Lower leg skin (tissue), 3 donors: ENCODE measurements around the gene GRIN1.

ENCODE experiments used
- POLR2A ChIP-seq, 2 donors: fragments of 450-650 bp; IDR thresholded peaks; one replicate each; pipeline ENCODE4 v1.6.1; 2016 to 2017; ENCODE audit warnings: antibody characterized with exemption in 2 of 2, mild to moderate bottlenecking in 1 of 2, moderate library complexity in 1 of 2
- TF ChIP-seq, protein P1 (sequence below), 3 donors: fragments of 450-650 bp; IDR thresholded peaks; one replicate each; pipeline ENCODE4 v1.5.1; 2016; ENCODE audit warnings: antibody characterized with exemption in 3 of 3, mild to moderate bottlenecking in 3 of 3, moderate library complexity in 2 of 3

DNA sequence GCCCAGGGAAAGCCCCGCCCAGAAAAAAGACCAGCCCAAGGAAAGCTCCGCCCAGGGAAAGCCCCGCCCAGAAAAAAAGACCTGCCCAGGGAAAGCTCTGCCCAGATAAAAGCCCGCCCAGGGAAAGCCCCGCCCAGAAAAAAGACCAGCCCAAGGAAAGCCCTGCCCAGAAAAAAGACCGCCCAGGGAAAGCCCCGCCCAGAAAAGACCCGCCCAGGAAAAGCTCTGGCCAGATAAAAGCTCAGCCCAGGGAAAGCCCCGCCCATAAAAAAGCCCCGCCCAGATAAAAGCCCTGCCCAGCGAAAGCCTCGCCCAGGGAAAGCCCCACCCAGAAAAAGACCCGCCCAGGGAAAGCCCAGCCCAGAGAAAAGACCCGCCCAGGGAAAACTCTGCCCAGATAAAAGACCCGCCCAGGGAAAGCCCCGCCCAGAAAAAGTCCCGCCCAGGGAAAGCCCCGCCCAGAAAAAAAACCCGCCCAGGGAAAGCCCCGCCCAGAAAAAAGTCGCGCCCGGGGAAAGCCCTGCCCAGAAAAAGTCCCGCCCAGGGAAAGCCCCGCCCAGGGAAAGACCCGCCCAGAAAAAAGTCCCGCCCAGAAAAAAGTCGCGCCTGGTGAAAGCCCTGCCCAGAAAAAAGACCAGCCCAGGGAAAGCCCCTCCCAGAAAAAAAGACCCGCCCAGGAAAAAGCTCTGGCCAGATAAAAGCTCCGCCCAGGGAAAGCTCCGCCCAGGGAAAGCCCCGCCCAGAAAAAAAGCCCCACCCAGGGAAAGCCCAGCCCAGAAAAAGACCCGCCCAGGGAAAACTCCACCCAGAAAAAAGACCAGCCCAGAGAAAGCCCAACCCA is 11.9 kb downstream of the GRIN1 start:
- TF ChIP-seq, protein P1, sequence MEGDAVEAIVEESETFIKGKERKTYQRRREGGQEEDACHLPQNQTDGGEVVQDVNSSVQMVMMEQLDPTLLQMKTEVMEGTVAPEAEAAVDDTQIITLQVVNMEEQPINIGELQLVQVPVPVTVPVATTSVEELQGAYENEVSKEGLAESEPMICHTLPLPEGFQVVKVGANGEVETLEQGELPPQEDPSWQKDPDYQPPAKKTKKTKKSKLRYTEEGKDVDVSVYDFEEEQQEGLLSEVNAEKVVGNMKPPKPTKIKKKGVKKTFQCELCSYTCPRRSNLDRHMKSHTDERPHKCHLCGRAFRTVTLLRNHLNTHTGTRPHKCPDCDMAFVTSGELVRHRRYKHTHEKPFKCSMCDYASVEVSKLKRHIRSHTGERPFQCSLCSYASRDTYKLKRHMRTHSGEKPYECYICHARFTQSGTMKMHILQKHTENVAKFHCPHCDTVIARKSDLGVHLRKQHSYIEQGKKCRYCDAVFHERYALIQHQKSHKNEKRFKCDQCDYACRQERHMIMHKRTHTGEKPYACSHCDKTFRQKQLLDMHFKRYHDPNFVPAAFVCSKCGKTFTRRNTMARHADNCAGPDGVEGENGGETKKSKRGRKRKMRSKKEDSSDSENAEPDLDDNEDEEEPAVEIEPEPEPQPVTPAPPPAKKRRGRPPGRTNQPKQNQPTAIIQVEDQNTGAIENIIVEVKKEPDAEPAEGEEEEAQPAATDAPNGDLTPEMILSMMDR (IDR thresholded peaks at IDR 0.05): no peak
- no peak for TF ChIP-seq POLR2A (IDR thresholded peaks at IDR 0.05)
